Stimulated activated CD4-positive, alpha-beta T cell treated with anti-CD3 and anti-CD28 coated beads, Interleukin-1b, Interleukin-23, amount 100 ng/mL, for 48 hours (primary cell): ENCODE measurements around the gene RAB40A.

Experiments used
- DNase-seq: peaks from one replicate; pipeline ENCODE4 v3.0.0-alpha.2; 2020

RAB40A gene

GRCh38 chrX:103460001-103460755, 59.1 kb downstream of the RAB40A start:
- peak; percentile 19 for DNase-seq

GRCh38 chrX:103453655-103454054, 65.6 kb downstream of the RAB40A start:
- DNase-seq: no peak
